H9 (cell line): ENCODE results near the gene CDK16. TPM values are rescaled to one million over a fixed set of nuclear protein-coding genes. Genes with fewer than 3 reads are reported as not detected.

Experiments
- DNase-seq: peaks from one replicate; pipeline ENCODE4 v3.0.0-alpha.2; 2017
- H2AFZ ChIP-seq: one replicate; pipeline ENCODE4 v1.6.1; 2013; ENCODE audit warnings: mild to moderate bottlenecking, low read length, control low read depth, moderate library complexity
- H2AK5ac ChIP-seq: 2 replicates; pipeline ENCODE4 v1.6.1; 2013; ENCODE audit warnings: low read length, control low read depth, mixed read lengths; ENCODE audit not compliant: insufficient read length
- H2BK120ac ChIP-seq: one replicate; pipeline ENCODE4 v1.6.1; 2013; ENCODE audit warnings: low read depth, mild to moderate bottlenecking, low read length, control low read depth, inconsistent platforms; ENCODE audit not compliant: poor library complexity, severe bottlenecking
- H2BK12ac ChIP-seq: 2 replicates; pipeline ENCODE4 v1.6.1; 2013; ENCODE audit warnings: low read length, control low read depth, mixed read lengths, low read depth; ENCODE audit not compliant: insufficient read length
- H2BK15ac ChIP-seq: 2 replicates; pipeline ENCODE4 v1.6.1; 2013; ENCODE audit warnings: low read depth, low read length, control low read depth
- H2BK20ac ChIP-seq: one replicate; pipeline ENCODE4 v1.6.1; 2013; ENCODE audit warnings: low read depth, mild to moderate bottlenecking, low read length, control low read depth, inconsistent platforms; ENCODE audit not compliant: poor library complexity, severe bottlenecking
- H2BK5ac ChIP-seq: 2 replicates; pipeline ENCODE4 v1.6.1; 2013; ENCODE audit warnings: low read length, control low read depth, mixed read lengths; ENCODE audit not compliant: insufficient read length
- H3K14ac ChIP-seq: 2 replicates; pipeline ENCODE4 v1.6.1; 2013; ENCODE audit warnings: low read length, control low read depth; ENCODE audit not compliant: insufficient read depth
- H3K18ac ChIP-seq: 2 replicates; pipeline ENCODE4 v1.6.1; 2013; ENCODE audit warnings: low read depth, mild to moderate bottlenecking, mixed read lengths, low read length, control low read depth; ENCODE audit not compliant: insufficient read length
- H3K23ac ChIP-seq: 2 replicates; pipeline ENCODE4 v1.6.1; 2013; ENCODE audit warnings: low read length, control low read depth, mixed read lengths, low read depth; ENCODE audit not compliant: insufficient read length
- H3K23me2 ChIP-seq: 2 replicates; pipeline ENCODE4 v1.6.1; 2013; ENCODE audit warnings: low read depth, mild to moderate bottlenecking, mixed read lengths, low read length, control low read depth; ENCODE audit not compliant: insufficient read length, poor library complexity, severe bottlenecking
- H3K27ac ChIP-seq: 2 replicates; pipeline ENCODE4 v1.5.1; 2013; ENCODE audit warnings: low read length, control low read depth, mixed read lengths, low read depth; ENCODE audit not compliant: insufficient read length
- H3K27me3 ChIP-seq: 2 replicates; pipeline ENCODE4 v1.6.1; 2013; ENCODE audit warnings: low read length, control low read depth, inconsistent platforms; ENCODE audit not compliant: insufficient read depth
- H3K4ac ChIP-seq: 2 replicates; pipeline ENCODE4 v1.6.1; 2013; ENCODE audit warnings: low read depth, mild to moderate bottlenecking, control low read depth, inconsistent platforms, low read length, moderate library complexity
- H3K4me1 ChIP-seq: 2 replicates; pipeline ENCODE4 v1.6.1; 2013; ENCODE audit warnings: low read length, control low read depth, inconsistent platforms; ENCODE audit not compliant: insufficient read depth
- H3K4me2 ChIP-seq: 2 replicates; pipeline ENCODE4 v1.6.1; 2013; ENCODE audit warnings: low read length, control low read depth, mixed read lengths; ENCODE audit not compliant: insufficient read length, insufficient read depth
- H3K56ac ChIP-seq: 2 replicates; pipeline ENCODE4 v1.6.1; 2013; ENCODE audit warnings: low read depth, mild to moderate bottlenecking, mixed read lengths, low read length, control low read depth; ENCODE audit not compliant: insufficient read length
- H3K79me1 ChIP-seq: 2 replicates; pipeline ENCODE4 v1.6.1; 2013; ENCODE audit warnings: low read depth, mild to moderate bottlenecking, moderate library complexity, low read length, control low read depth, inconsistent platforms; ENCODE audit not compliant: insufficient read depth, poor library complexity, severe bottlenecking
- H3K79me2 ChIP-seq: 2 replicates; pipeline ENCODE4 v1.6.1; 2013; ENCODE audit warnings: low read length, control low read depth, inconsistent platforms; ENCODE audit not compliant: insufficient read depth
- H3K9ac ChIP-seq: 2 replicates; pipeline ENCODE4 v1.6.1; 2013; ENCODE audit warnings: low read length, control low read depth, mixed read lengths; ENCODE audit not compliant: insufficient read length; ENCODE audit errors: extremely low read depth
- H3K9me3 ChIP-seq: one replicate; pipeline ENCODE4 v1.6.1; 2013; ENCODE audit warnings: low read depth, low read length, inconsistent platforms; ENCODE audit not compliant: control insufficient read depth
- H3T11ph ChIP-seq: one replicate; pipeline ENCODE4 v1.6.1; 2013; ENCODE audit warnings: mild to moderate bottlenecking, low read length, control low read depth, inconsistent platforms
- H4K20me1 ChIP-seq: one replicate; pipeline ENCODE4 v1.6.1; 2013; ENCODE audit not compliant: control insufficient read depth, insufficient read length, insufficient read depth
- H4K5ac ChIP-seq: 2 replicates; pipeline ENCODE4 v1.6.1; 2013; ENCODE audit warnings: low read depth, mild to moderate bottlenecking, mixed read lengths, low read length, control low read depth; ENCODE audit not compliant: insufficient read length
- H4K8ac ChIP-seq: replicated peaks from 2 replicates; pipeline ENCODE4 v1.6.1; 2013; ENCODE audit warnings: low read length, control low read depth, mixed read lengths, low read depth; ENCODE audit not compliant: insufficient read length
- H4K91ac ChIP-seq: 2 replicates; pipeline ENCODE4 v1.6.1; 2013; ENCODE audit warnings: low read depth, mild to moderate bottlenecking, moderate library complexity, mixed read lengths, low read length, control low read depth; ENCODE audit not compliant: insufficient read length
- H3K27ac Mint-ChIP-seq, 3 experiments: 2 replicates in 2 of 3; 3 replicates in 1 of 3; pipeline ENCODE4 v1.8.0; 2020 to 2021; ENCODE audit warnings: mixed read lengths in 3 of 3, mild to moderate bottlenecking in 1 of 3, moderate library complexity in 1 of 3
- H3K27me3 Mint-ChIP-seq: 2 replicates; pipeline ENCODE4 v1.8.0; 2021; ENCODE audit warnings: low read depth, mild to moderate bottlenecking, moderate library complexity, mixed read lengths
- H3K36me3 Mint-ChIP-seq, 3 experiments: 2 replicates in 2 of 3; 3 replicates in 1 of 3; pipeline ENCODE4 v1.8.0; 2020 to 2021; ENCODE audit warnings: low read depth in 3 of 3, mixed read lengths in 3 of 3; ENCODE audit not compliant: insufficient read depth in 1 of 3
- H3K4me1 Mint-ChIP-seq, 2 experiments: 2 replicates each; pipeline ENCODE4 v1.8.0; 2020; ENCODE audit warnings: mixed read lengths in 2 of 2
- H3K4me3 Mint-ChIP-seq, 2 experiments: 2 replicates in 1 of 2; 3 replicates in 1 of 2; pipeline ENCODE4 v1.8.0; 2020 to 2021; ENCODE audit warnings: mild to moderate bottlenecking in 2 of 2, mixed read lengths in 2 of 2, moderate library complexity in 1 of 2
- H3K9me3 Mint-ChIP-seq, 2 experiments: 2 replicates in 1 of 2; 3 replicates in 1 of 2; pipeline ENCODE4 v1.8.0; 2020; ENCODE audit warnings: mild to moderate bottlenecking in 2 of 2, mixed read lengths in 2 of 2, moderate library complexity in 1 of 2
- WGBS: extraction: QIAGEN DNeasy Blood & Tissue Kit; methylation state at CpG from one replicate; pipeline ENCODE4 v1.1.7; 2013; ENCODE audit warnings: missing lambda C conversion rate, low lambda C conversion rate, mixed read lengths; ENCODE audit not compliant: insufficient read length; ENCODE audit errors: extremely low coverage; 5-methylcytosine and 5-hydroxymethylcytosine counted together
- total RNA-seq: library from RNA; stranded (reverse); gene quantifications from 2 replicates; pipeline ENCODE4 v1.2.1, GENCODE V29; 2021
- TF ChIP-seq, protein P1 (sequence below): fragments of 200-600 bp; sonication (generic); conservative IDR thresholded peaks from 3 replicates; pipeline ENCODE4 v1.8.0; 2021; ENCODE audit warnings: antibody characterized with exemption, mild to moderate bottlenecking

CDK16 gene
- total RNA-seq, 1 experiment from 2014 or later = 226 TPM

DNA sequence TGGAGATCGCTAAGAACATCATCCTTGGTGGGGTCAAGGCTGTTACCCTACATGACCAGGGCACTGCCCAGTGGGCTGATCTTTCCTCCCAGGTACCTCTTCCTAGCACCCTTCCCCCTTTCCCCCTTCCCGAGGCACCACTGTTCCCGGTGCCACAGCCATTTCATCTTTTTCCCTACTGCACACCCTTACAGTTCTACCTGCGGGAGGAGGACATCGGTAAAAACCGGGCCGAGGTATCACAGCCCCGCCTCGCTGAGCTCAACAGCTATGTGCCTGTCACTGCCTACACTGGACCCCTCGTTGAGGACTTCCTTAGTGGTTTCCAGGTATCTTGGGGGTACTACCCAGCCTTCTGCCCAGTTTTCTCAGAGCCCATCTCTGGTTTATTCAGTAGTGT, 19.2 kb upstream of the CDK16 start:
- no peak overlapping the region for H4K5ac ChIP-seq
- no peak overlapping the region for H3K9ac ChIP-seq
- Mint-ChIP-seq H3K36me3 (peaks cover 92 to 98% (median 98%) of the 10 kb centered on the region in 3 experiments), H3K4me1 (peaks cover 42 to 47% of the 10 kb centered on the region in 2 experiments), H3K4me3 (no peak overlapping the region), H3K27me3 (no peaks in the 10 kb centered on the region), H3K9me3 (peaks cover 0 to 2% of the 10 kb centered on the region in 2 experiments; a peak in 3 of 5 replicates), H3K27ac (0 out of 7 replicates have a peak overlapping the region, but pooled peaks of 2 of the 3 experiments have one; percentile 28 to 97)
- TF ChIP-seq, protein P1, sequence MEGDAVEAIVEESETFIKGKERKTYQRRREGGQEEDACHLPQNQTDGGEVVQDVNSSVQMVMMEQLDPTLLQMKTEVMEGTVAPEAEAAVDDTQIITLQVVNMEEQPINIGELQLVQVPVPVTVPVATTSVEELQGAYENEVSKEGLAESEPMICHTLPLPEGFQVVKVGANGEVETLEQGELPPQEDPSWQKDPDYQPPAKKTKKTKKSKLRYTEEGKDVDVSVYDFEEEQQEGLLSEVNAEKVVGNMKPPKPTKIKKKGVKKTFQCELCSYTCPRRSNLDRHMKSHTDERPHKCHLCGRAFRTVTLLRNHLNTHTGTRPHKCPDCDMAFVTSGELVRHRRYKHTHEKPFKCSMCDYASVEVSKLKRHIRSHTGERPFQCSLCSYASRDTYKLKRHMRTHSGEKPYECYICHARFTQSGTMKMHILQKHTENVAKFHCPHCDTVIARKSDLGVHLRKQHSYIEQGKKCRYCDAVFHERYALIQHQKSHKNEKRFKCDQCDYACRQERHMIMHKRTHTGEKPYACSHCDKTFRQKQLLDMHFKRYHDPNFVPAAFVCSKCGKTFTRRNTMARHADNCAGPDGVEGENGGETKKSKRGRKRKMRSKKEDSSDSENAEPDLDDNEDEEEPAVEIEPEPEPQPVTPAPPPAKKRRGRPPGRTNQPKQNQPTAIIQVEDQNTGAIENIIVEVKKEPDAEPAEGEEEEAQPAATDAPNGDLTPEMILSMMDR = no peak
- H4K91ac ChIP-seq = peak overlapping the region; percentile 38
- no CpG with 5 or more reads among the region's 10 CpGs for WGBS
- no peak overlapping the region for H3K14ac ChIP-seq
- H2AFZ ChIP-seq = no peak overlapping the region
- no peak overlapping the region for H2BK20ac ChIP-seq
- H3K23ac ChIP-seq = no peak overlapping the region
- no peak overlapping the region for H2AK5ac ChIP-seq
- peaks cover 35% of the 10 kb centered on the region; the same call in 1 of the 2 replicates for H3K79me2 ChIP-seq
- peaks cover 15% of the 10 kb centered on the region for H3K79me1 ChIP-seq
- no peak overlapping the region for H2BK15ac ChIP-seq
- no peak overlapping the region; the same call in 1 of the 2 replicates for H3K4ac ChIP-seq
- peaks cover 15% of the 10 kb centered on the region; the same call in 1 of the 2 replicates for H3K4me1 ChIP-seq
- no peak overlapping the region for H3K4me2 ChIP-seq
- H3K27me3 ChIP-seq = no peaks in the 10 kb centered on the region
- H3T11ph ChIP-seq = no peak overlapping the region
- H2BK12ac ChIP-seq = no peak overlapping the region
- no peak overlapping the region for H4K8ac ChIP-seq
- H3K23me2 ChIP-seq = peaks cover 7% of the 10 kb centered on the region
- no peaks in the 10 kb centered on the region for H4K20me1 ChIP-seq
- no peak overlapping the region for H3K56ac ChIP-seq
- H3K27ac ChIP-seq = no peak overlapping the region
- no peak overlapping the region for H3K18ac ChIP-seq
- H2BK120ac ChIP-seq = no peak overlapping the region
- no peak overlapping the region for H2BK5ac ChIP-seq
- no peaks in the 10 kb centered on the region for H3K9me3 ChIP-seq
- no peak for DNase-seq
